WTC11 (cell line): ENCODE results near the gene OPN4. TPM values are rescaled to one million over a fixed set of nuclear protein-coding genes. Genes with fewer than 3 reads are reported as not detected.

Source experiments
- ATAC-seq: fragments of 200-7000 bp; cut with Tn5 transposase; 2 replicates; pipeline ENCODE4 v1.10.0; 2021; ENCODE audit warnings: mild to moderate bottlenecking, moderate library complexity
- CTCF ChIA-PET: fragments of 300-600 bp; sonication (Branson Sonifier 250); formaldehyde crosslinking; loops from one replicate; lab custom pipeline; 2021; ENCODE audit warnings: antibody characterized with exemption; lab: Charles Lee
- POLR2A ChIA-PET: fragments of 350-600 bp; sonication (Branson Sonifier 250); formaldehyde crosslinking; loops from one replicate; lab custom pipeline; 2021; ENCODE audit warnings: antibody characterized with exemption; lab: Charles Lee
- DNase-seq: peaks from one replicate; pipeline ENCODE4 v3.0.0; 2021; ENCODE audit warnings: low spot score
- H3K27ac Mint-ChIP-seq: 2 replicates; pipeline ENCODE4 v1.8.0; 2021; ENCODE audit warnings: mixed read lengths
- H3K27me3 Mint-ChIP-seq: 2 replicates; pipeline ENCODE4 v1.8.0; 2021; ENCODE audit warnings: low read depth, mild to moderate bottlenecking, moderate library complexity, mixed read lengths
- H3K36me3 Mint-ChIP-seq: 2 replicates; pipeline ENCODE4 v1.8.0; 2021; ENCODE audit warnings: mixed read lengths
- H3K4me1 Mint-ChIP-seq: 2 replicates; pipeline ENCODE4 v1.8.0; 2022; ENCODE audit warnings: mixed read lengths
- H3K4me3 Mint-ChIP-seq: 2 replicates; pipeline ENCODE4 v1.8.0; 2021; ENCODE audit warnings: mild to moderate bottlenecking, moderate library complexity, mixed read lengths
- H3K9me3 Mint-ChIP-seq: 2 replicates; pipeline ENCODE4 v1.8.0; 2021; ENCODE audit warnings: mixed read lengths
- CREM ChIP-seq: sonication (generic); formaldehyde crosslinking; IDR thresholded peaks from 2 replicates; pipeline ENCODE4 v1.8.1; 2022; ENCODE audit warnings: mild to moderate bottlenecking, missing genetic modification reagents, moderate library complexity
- ESRRA ChIP-seq: sonication (generic); formaldehyde crosslinking; IDR thresholded peaks from 2 replicates; pipeline ENCODE4 v1.8.1; 2022; ENCODE audit warnings: mild to moderate bottlenecking, missing genetic modification reagents, borderline replicate concordance
- GTF2I ChIP-seq: fragments of 250-450 bp; sonication (Bioruptor Pico); conservative IDR thresholded peaks from 2 replicates; pipeline ENCODE4 v1.4.0; 2021; ENCODE audit warnings: mild to moderate bottlenecking
- HMGA2 ChIP-seq: fragments of 250-450 bp; sonication (Bioruptor Pico); IDR thresholded peaks from 2 replicates; pipeline ENCODE4 v1.4.0; 2021; ENCODE audit warnings: mild to moderate bottlenecking, moderate library complexity
- JAZF1 ChIP-seq: fragments of 250-450 bp; sonication (Bioruptor Pico); IDR thresholded peaks from 2 replicates; pipeline ENCODE4 v1.9.0; 2021; ENCODE audit warnings: moderate library complexity, mild to moderate bottlenecking, inconsistent platforms
- MYBL2 ChIP-seq: sonication (generic); formaldehyde crosslinking; IDR thresholded peaks from 2 replicates; pipeline ENCODE4 v1.8.1; 2023; ENCODE audit warnings: mild to moderate bottlenecking, moderate library complexity, missing genetic modification reagents
- NFATC4 ChIP-seq: fragments of 250-450 bp; sonication (Bioruptor Pico); IDR thresholded peaks from 2 replicates; pipeline ENCODE4 v1.9.0; 2021; ENCODE audit warnings: mild to moderate bottlenecking
- NFE2L1 ChIP-seq: sonication (generic); formaldehyde crosslinking; IDR thresholded peaks from 2 replicates; pipeline ENCODE4 v1.8.1; 2023; ENCODE audit warnings: missing genetic modification reagents
- NFYB ChIP-seq: sonication (generic); formaldehyde crosslinking; conservative IDR thresholded peaks from 2 replicates; pipeline ENCODE4 v1.8.0; 2022; ENCODE audit warnings: low read depth, missing genetic modification reagents
- NR2C2 ChIP-seq: sonication (generic); formaldehyde crosslinking; IDR thresholded peaks from 2 replicates; pipeline ENCODE4 v1.8.0; 2022; ENCODE audit warnings: mild to moderate bottlenecking, missing genetic modification reagents
- TEAD4 ChIP-seq: sonication (generic); formaldehyde crosslinking; IDR thresholded peaks from 2 replicates; pipeline ENCODE4 v1.8.0; 2022; ENCODE audit warnings: mild to moderate bottlenecking, missing genetic modification reagents
- ZNF121 ChIP-seq: sonication (generic); formaldehyde crosslinking; IDR thresholded peaks from 2 replicates; pipeline ENCODE4 v1.8.0; 2023; ENCODE audit warnings: missing genetic modification reagents
- ZNF263 ChIP-seq: sonication (generic); formaldehyde crosslinking; IDR thresholded peaks from 2 replicates; pipeline ENCODE4 v1.8.1; 2022; ENCODE audit warnings: low read depth, mild to moderate bottlenecking, moderate library complexity, missing genetic modification reagents
- ZNF396 ChIP-seq: fragments of 250-450 bp; sonication (Bioruptor Pico); IDR thresholded peaks from 2 replicates; pipeline ENCODE4 v1.8.0; 2021; ENCODE audit warnings: mild to moderate bottlenecking, moderate library complexity, borderline replicate concordance
- ZNF423 ChIP-seq: fragments of 250-450 bp; sonication (Bioruptor Pico); IDR thresholded peaks from 2 replicates; pipeline ENCODE4 v2.1.2; 2022; ENCODE audit warnings: mild to moderate bottlenecking, moderate library complexity
- total RNA-seq: library from RNA; stranded (reverse); gene quantifications from 3 replicates; pipeline ENCODE4 v1.2.3, GENCODE V29; 2021
- TF ChIP-seq, protein P1 (sequence below): sonication (generic); formaldehyde crosslinking; IDR thresholded peaks from 2 replicates; pipeline ENCODE4 v1.8.1; 2022; ENCODE audit warnings: missing genetic modification reagents, borderline replicate concordance
- TF ChIP-seq, protein P2 (sequence below): sonication (generic); formaldehyde crosslinking; IDR thresholded peaks from 2 replicates; pipeline ENCODE4 v1.8.0; 2023; ENCODE audit warnings: missing genetic modification reagents
- TF ChIP-seq, protein P3 (sequence below): sonication (generic); formaldehyde crosslinking; IDR thresholded peaks from 2 replicates; pipeline ENCODE4 v1.8.1; 2023; ENCODE audit warnings: mild to moderate bottlenecking, missing genetic modification reagents
- TF ChIP-seq, protein P4 (sequence below): fragments of 250-450 bp; sonication (Bioruptor Pico); IDR thresholded peaks from 2 replicates; pipeline ENCODE4 v1.9.0; 2021; ENCODE audit warnings: moderate library complexity, mild to moderate bottlenecking, inconsistent platforms, borderline replicate concordance

Gene OPN4
- total RNA-seq, 1 experiment from 2014 or later: not detected

DNA sequence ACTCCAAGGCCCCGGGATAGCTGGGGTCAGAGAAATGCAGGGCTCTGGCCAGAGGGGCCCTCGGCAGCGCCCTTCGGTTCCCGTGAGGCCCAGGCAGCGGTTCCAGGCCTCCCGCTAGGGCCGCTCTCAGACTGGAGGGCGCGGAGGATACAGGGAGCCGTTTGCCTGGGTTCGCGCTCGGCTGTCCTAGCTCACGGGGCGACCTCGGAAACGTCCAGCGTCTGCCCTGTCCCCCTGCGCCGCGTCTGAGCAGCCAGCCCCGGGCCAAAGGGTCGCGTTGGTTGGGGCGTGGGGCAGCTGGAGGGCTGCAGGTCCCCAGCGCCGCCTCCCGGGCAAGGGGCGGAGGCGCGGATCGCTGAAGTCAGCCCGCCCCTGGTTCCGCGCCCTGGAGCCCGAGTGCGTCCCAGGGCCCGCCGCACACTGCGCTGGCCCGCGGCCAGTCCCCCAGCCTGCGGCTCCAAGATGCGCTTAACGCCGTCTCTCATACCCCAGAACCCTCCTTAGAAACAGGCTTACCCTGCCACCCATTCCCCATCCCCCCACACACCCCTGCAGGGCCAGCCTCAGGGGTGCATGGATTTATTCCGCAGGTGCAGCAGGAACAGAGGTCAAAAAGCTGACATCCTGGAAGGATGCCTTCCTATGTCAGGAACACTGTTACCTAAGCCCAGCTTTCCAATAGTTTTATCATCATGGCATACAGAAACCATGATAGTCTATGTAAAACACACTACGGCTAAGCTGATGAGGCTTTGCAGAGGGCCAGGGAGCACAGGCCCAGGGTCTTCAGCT is 22.1 kb upstream of the OPN4 start (continued):
- no peak for TF ChIP-seq JAZF1 (CRISPR knock-in tag)
- TF ChIP-seq NR2C2 (CRISPR knock-in tag): no peak
- peak; percentile 93 for TF ChIP-seq ZNF121 (CRISPR knock-in tag)
- no peak for TF ChIP-seq ZNF396 (CRISPR knock-in tag)
- TF ChIP-seq, protein P1, sequence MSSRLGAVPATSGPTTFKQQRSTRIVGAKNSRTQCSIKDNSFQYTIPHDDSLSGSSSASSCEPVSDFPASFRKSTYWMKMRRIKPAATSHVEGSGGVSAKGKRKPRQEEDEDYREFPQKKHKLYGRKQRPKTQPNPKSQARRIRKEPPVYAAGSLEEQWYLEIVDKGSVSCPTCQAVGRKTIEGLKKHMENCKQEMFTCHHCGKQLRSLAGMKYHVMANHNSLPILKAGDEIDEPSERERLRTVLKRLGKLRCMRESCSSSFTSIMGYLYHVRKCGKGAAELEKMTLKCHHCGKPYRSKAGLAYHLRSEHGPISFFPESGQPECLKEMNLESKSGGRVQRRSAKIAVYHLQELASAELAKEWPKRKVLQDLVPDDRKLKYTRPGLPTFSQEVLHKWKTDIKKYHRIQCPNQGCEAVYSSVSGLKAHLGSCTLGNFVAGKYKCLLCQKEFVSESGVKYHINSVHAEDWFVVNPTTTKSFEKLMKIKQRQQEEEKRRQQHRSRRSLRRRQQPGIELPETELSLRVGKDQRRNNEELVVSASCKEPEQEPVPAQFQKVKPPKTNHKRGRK (CRISPR knock-in tag): no peak

DNA sequence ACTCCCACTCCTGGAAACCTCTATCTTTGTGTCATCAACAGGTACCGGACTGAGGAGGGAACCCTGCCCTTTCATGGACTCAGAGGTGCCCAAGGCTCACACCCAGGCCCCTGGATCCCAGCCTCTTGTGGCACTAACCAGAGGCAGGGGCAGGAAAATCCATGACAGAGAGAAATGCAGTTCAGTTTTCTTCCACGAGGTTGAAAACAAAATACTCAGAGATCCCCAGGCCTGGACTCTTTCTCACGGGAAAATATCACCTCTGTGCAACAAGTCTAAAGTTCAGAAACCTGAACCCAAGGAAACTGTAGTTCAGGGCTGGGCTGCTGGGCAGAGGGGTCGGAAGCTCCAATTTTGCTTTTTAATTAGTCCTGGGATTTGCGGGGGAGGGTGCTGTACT is 21.4 kb upstream of the OPN4 start:
- Mint-ChIP-seq H3K4me1 (peaks cover 15% of the 10 kb centered on the region), H3K27ac (no peak overlapping the region), H3K36me3 (no peaks in the 10 kb centered on the region), H3K27me3 (peaks cover 27% of the 10 kb centered on the region), H3K9me3 (no peaks in the 10 kb centered on the region), H3K4me3 (peak overlapping the region; percentile 70; the same call in 1 of the 2 replicates)
- ChIA-PET CTCF (interaction anchor here (1.1 to 3.3 kb wide), 11 partner anchors 9 to 284 kb away, joined by 3 to 26 read pairs (median 6); no protein-coding TSS in a partner anchor), POLR2A (no interaction called here)
- TF ChIP-seq, protein P2, sequence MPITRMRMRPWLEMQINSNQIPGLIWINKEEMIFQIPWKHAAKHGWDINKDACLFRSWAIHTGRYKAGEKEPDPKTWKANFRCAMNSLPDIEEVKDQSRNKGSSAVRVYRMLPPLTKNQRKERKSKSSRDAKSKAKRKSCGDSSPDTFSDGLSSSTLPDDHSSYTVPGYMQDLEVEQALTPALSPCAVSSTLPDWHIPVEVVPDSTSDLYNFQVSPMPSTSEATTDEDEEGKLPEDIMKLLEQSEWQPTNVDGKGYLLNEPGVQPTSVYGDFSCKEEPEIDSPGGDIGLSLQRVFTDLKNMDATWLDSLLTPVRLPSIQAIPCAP (CRISPR knock-in tag): no peak
- no peak for TF ChIP-seq CREM (CRISPR knock-in tag)
- no peak for TF ChIP-seq TEAD4 (CRISPR knock-in tag)
- ATAC-seq (no peak), DNase-seq (no peak)

DNA sequence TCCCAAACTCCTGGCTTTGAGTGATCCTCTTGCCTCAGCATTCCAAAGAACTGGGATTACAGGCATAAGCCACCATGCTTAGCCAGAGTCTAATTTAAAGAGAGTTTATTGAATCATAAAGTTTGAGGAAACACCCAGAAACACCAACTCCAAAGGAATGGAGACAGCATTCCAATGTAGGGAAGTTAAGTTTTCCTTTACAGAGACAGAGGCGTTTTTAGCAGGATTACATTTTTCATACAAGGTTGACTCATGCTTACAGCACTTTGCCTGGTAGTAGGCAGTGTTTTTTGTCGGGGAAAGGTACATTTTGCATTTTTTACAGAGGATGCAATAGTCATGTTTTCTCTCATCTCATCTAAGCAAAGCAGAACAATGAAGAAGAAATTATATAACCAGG is 18.9 kb upstream of the OPN4 start:
- Mint-ChIP-seq H3K4me1 (peaks cover 15% of the 10 kb centered on the region), H3K36me3 (no peaks in the 10 kb centered on the region), H3K9me3 (peaks cover 5% of the 10 kb centered on the region), H3K27ac (no peak overlapping the region), H3K4me3 (no peak overlapping the region), H3K27me3 (peaks cover 27% of the 10 kb centered on the region)
- no peak for DNase-seq
- no peak for ATAC-seq
- ChIA-PET CTCF (no interaction called here), POLR2A (no interaction called here)
- TF ChIP-seq JAZF1 (CRISPR knock-in tag) (no peak), GTF2I (CRISPR knock-in tag) (no peak), ZNF423 (CRISPR knock-in tag) (no peak), NFATC4 (CRISPR knock-in tag) (no peak), HMGA2 (CRISPR knock-in tag) (no peak), NFYB (CRISPR knock-in tag) (no peak), ESRRA (CRISPR knock-in tag) (no peak), ZNF263 (no peak), NFE2L1 (no peak), MYBL2 (CRISPR knock-in tag) (no peak)
- TF ChIP-seq, protein P3, sequence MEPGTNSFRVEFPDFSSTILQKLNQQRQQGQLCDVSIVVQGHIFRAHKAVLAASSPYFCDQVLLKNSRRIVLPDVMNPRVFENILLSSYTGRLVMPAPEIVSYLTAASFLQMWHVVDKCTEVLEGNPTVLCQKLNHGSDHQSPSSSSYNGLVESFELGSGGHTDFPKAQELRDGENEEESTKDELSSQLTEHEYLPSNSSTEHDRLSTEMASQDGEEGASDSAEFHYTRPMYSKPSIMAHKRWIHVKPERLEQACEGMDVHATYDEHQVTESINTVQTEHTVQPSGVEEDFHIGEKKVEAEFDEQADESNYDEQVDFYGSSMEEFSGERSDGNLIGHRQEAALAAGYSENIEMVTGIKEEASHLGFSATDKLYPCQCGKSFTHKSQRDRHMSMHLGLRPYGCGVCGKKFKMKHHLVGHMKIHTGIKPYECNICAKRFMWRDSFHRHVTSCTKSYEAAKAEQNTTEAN (CRISPR knock-in tag): no peak
- TF ChIP-seq, protein P4, sequence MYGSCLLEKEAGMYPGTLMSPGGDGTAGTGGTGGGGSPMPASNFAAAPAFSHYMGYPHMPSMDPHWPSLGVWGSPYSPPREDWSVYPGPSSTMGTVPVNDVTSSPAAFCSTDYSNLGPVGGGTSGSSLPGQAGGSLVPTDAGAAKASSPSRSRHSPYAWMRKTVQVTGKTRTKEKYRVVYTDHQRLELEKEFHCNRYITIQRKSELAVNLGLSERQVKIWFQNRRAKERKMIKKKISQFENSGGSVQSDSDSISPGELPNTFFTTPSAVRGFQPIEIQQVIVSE (CRISPR knock-in tag): no peak
